Measurements from ENCODE around the gene GRB10.

The GRB10 gene

DNA sequence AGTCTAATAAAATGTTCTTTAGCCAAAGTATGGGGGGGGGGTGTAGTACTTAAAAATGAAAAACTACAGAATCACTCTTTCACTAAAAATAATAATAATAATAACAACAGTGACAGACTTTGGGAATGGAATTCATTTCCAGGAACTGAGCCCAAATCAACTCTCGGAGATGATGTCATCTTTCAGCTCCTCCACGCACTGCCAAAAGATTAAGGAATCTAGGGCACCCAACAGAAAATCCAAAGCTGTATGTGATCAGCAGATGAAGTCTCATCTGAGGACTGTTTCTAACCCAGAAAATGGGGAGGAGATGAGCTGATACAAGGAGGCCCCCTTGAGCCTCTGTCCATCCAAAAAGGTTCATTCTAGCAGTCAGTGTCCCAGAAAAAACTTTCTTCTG lies 54.5 kb downstream of the GRB10 start:
- Mint-ChIP-seq H3K27ac (no peak overlapping the region), H3K4me1 (peaks cover 9% of the 10 kb centered on the region), H3K4me3 (no peak overlapping the region), H3K27me3 (no peaks in the 10 kb centered on the region), H3K9me3 (no peaks in the 10 kb centered on the region), H3K36me3 (no peaks in the 10 kb centered on the region)

DNA sequence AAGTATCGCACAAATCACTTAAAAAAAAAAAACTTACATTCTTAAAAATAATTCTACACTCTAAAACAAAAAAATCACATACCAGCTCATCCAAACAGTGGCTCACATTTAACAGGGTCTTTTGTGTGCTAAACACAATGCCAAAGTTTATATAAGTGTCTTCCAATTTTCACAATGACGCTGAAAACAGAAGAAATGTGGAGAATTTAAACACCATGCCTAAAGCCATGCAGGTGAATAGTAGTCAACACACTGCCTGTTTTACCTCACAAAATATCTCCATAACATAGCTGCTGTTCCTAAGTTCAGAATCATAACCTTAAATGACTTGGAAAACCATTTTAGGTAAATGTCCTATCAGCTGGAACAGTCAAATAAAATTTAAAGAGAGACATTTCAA lies 55.0 kb downstream of the GRB10 start:
- H3K27ac Mint-ChIP-seq, result no peak overlapping the region
- H3K9me3 Mint-ChIP-seq, result no peaks in the 10 kb centered on the region

GRCh38 chr7:50727072-50727471 lies 55.6 kb downstream of the GRB10 start:
- no peaks in the 10 kb centered on the region for H3K9me3 Mint-ChIP-seq
- peaks cover 9% of the 10 kb centered on the region for H3K4me1 Mint-ChIP-seq
- no peak overlapping the region for H3K27ac Mint-ChIP-seq
- no peak overlapping the region for H3K4me3 Mint-ChIP-seq
- H3K27me3 Mint-ChIP-seq, result no peaks in the 10 kb centered on the region
- no peaks in the 10 kb centered on the region for H3K36me3 Mint-ChIP-seq

More for the DNA sequence above, 55.0 kb downstream of the GRB10 start:
- H3K27me3 Mint-ChIP-seq, result no peaks in the 10 kb centered on the region
- peaks cover 9% of the 10 kb centered on the region for H3K4me1 Mint-ChIP-seq
- H3K36me3 Mint-ChIP-seq, result no peaks in the 10 kb centered on the region
- no peak overlapping the region for H3K4me3 Mint-ChIP-seq

DNA sequence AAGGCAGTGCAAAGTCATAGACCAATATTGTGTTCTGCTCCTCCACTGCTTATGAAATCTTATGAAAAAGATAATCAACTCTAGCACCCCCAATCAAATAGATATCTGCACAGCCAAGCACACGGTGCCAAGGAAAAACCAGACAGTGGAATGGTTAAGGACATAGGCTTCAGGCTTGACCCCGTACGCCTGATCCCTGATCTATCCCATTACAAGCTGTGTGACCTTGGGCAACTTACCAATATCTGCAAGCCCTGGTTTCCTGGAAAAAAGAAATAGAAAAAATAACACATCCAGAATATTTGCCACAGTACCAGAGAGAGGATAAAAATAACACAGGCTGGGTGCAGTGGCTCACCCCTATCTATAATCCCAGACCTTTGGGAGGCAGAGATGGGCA lies 56.9 kb downstream of the GRB10 start:
- no peak overlapping the region for H3K4me3 Mint-ChIP-seq
- H3K27me3 Mint-ChIP-seq, result no peaks in the 10 kb centered on the region
- no peaks in the 10 kb centered on the region for H3K36me3 Mint-ChIP-seq
- H3K4me1 Mint-ChIP-seq, result peaks cover 9% of the 10 kb centered on the region
- H3K27ac Mint-ChIP-seq, result no peak overlapping the region
- H3K9me3 Mint-ChIP-seq, result no peaks in the 10 kb centered on the region

GRCh38 chr7:50724526-50725520 lies 57.9 kb downstream of the GRB10 start:
- no peaks in the 10 kb centered on the region for H3K27me3 Mint-ChIP-seq
- H3K4me1 Mint-ChIP-seq, result peaks cover 9% of the 10 kb centered on the region
- no peaks in the 10 kb centered on the region for H3K9me3 Mint-ChIP-seq
- H3K4me3 Mint-ChIP-seq, result no peak overlapping the region
- H3K27ac Mint-ChIP-seq, result no peak overlapping the region
- no peaks in the 10 kb centered on the region for H3K36me3 Mint-ChIP-seq

DNA sequence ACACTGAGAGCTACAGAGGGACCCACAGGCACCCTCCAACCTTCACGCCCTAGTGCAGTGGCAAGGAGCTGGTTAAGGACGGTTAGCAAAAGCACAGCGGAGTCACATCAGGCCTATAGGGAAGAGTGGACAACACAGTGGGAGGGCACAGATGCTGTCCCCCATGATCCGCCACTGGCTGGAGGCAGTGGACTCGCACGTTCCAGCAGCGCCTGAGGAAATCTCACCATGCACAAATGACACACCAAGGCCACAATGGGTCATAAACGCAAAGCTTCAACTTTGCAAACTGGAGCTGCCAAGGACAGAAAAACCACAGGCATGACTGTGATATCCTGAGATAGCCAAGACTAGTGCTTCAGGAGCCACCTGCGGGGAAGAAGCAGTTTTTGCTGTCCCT lies 58.8 kb downstream of the GRB10 start:
- H3K36me3 Mint-ChIP-seq, result no peaks in the 10 kb centered on the region
- peaks cover 9% of the 10 kb centered on the region for H3K4me1 Mint-ChIP-seq
- no peaks in the 10 kb centered on the region for H3K9me3 Mint-ChIP-seq
- no peak overlapping the region for H3K27ac Mint-ChIP-seq
- H3K27me3 Mint-ChIP-seq, result no peaks in the 10 kb centered on the region
- no peak overlapping the region for H3K4me3 Mint-ChIP-seq

DNA sequence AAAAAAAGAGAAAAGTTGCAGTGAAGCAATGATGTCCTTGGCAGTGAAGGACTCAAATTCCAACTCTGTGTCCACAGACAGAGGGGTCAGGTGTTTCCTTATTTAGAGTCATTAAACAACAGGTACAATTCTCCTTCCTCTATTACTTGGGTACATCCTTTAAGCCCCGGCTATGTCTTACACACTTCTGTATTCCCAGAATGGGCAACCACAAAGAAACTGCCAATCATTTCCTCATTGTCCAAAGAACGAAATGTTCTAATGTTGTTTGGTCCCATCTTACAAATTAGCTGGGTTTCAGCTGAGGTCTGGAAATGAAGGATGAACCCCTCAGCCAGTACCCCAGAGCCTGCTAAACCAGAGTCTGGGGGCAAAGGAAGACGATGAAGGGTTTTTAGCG lies 59.5 kb downstream of the GRB10 start:
- Mint-ChIP-seq H3K27ac (no peak overlapping the region), H3K9me3 (no peaks in the 10 kb centered on the region), H3K4me3 (no peak overlapping the region), H3K36me3 (no peaks in the 10 kb centered on the region), H3K4me1 (peaks cover 9% of the 10 kb centered on the region), H3K27me3 (no peaks in the 10 kb centered on the region)

GRCh38 chr7:50721661-50722259 lies 60.9 kb downstream of the GRB10 start:
- Mint-ChIP-seq H3K4me1 (peaks cover 9% of the 10 kb centered on the region), H3K36me3 (no peaks in the 10 kb centered on the region), H3K27me3 (no peaks in the 10 kb centered on the region), H3K4me3 (no peak overlapping the region), H3K9me3 (no peaks in the 10 kb centered on the region), H3K27ac (no peak overlapping the region)

GRCh38 chr7:50721160-50721559 lies 61.5 kb downstream of the GRB10 start:
- Mint-ChIP-seq H3K4me1 (peaks cover 9% of the 10 kb centered on the region), H3K27me3 (no peaks in the 10 kb centered on the region), H3K4me3 (no peak overlapping the region), H3K36me3 (no peaks in the 10 kb centered on the region), H3K9me3 (no peaks in the 10 kb centered on the region), H3K27ac (no peak overlapping the region)

- Mint-ChIP-seq H3K27me3 (no peaks in the 10 kb centered on the region), H3K27ac (no peak overlapping the region), H3K9me3 (no peaks in the 10 kb centered on the region), H3K4me1 (peaks cover 8% of the 10 kb centered on the region), H3K4me3 (no peak overlapping the region), H3K36me3 (peaks cover 2% of the 10 kb centered on the region)
These were observed 62.4 kb downstream of the GRB10 start for GRCh38 chr7:50720295-50720694.

DNA sequence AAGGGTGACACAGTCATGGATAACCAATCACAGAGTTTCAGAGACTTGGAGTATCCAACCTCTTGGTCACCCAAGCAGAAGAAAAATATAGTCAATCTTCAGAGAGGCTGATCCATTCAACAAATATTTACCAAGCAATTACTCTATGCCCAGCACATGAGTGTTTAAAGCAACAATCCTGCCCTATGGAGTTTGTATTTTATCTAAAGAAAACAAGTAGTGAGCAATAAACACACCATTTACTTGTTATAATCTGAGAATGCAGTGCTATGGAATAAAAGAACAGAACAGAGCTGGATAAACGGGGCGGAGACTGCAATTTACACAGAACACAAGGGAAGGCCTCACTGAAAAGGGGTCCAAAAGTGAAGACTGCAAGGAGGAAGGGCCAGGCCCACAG lies 63.8 kb downstream of the GRB10 start:
- Mint-ChIP-seq H3K9me3 (no peaks in the 10 kb centered on the region), H3K27ac (no peak overlapping the region), H3K27me3 (no peaks in the 10 kb centered on the region), H3K4me1 (no peaks in the 10 kb centered on the region), H3K4me3 (no peak overlapping the region), H3K36me3 (peaks cover 2% of the 10 kb centered on the region)

DNA sequence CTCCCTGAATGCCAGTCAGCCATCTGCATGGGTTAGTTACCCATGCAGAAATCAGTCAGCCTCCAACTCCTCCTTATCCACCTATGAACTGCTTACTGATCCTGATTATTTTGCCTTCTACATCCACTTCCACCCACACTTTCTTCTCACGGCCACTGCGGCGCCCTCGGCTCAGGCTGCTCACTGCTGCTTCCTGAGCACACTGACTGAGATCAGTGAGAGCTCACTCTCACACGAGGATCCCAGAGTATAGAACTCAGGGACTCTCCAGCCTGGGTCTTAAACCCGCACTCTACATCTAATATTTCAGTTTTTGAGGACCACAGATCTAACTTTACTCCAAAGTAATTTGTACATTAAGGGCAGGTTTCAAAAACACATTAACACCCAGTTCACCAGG lies 64.4 kb downstream of the GRB10 start:
- no peaks in the 10 kb centered on the region for H3K4me1 Mint-ChIP-seq
- no peaks in the 10 kb centered on the region for H3K9me3 Mint-ChIP-seq
- no peak overlapping the region for H3K4me3 Mint-ChIP-seq
- H3K27me3 Mint-ChIP-seq, result no peaks in the 10 kb centered on the region
- no peak overlapping the region for H3K27ac Mint-ChIP-seq
- H3K36me3 Mint-ChIP-seq, result peaks cover 2% of the 10 kb centered on the region

GRCh38 chr7:50717181-50717580 lies 65.5 kb downstream of the GRB10 start:
- no peaks in the 10 kb centered on the region for H3K9me3 Mint-ChIP-seq
- no peaks in the 10 kb centered on the region for H3K4me1 Mint-ChIP-seq
- no peak overlapping the region for H3K4me3 Mint-ChIP-seq
- H3K27ac Mint-ChIP-seq, result no peak overlapping the region
- H3K36me3 Mint-ChIP-seq, result peaks cover 2% of the 10 kb centered on the region
- H3K27me3 Mint-ChIP-seq, result no peaks in the 10 kb centered on the region

DNA sequence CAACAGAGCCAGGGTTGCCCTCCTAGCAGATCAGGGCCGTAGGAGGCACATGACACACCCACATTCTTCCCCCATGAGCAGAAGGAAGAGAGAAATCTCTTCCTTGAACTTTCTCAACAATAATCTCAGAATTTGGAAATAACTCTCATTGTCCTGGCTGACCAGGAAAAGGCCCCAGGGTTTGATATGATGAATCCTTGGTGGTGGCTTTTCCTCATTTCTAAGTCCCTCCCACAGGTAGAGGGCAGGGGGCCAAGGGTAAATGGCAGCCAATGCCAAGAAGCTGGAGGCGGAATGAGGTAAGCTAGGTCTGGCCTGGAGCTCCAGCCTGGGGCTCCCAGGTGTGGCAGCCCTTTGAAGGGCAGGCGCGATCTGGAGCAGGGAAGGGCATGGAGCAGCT lies 67.8 kb downstream of the GRB10 start:
- no peaks in the 10 kb centered on the region for H3K27me3 Mint-ChIP-seq
- H3K9me3 Mint-ChIP-seq, result no peaks in the 10 kb centered on the region
- no peak overlapping the region for H3K4me3 Mint-ChIP-seq
- no peaks in the 10 kb centered on the region for H3K4me1 Mint-ChIP-seq
- H3K36me3 Mint-ChIP-seq, result peaks cover 2% of the 10 kb centered on the region
- no peak overlapping the region for H3K27ac Mint-ChIP-seq

- Mint-ChIP-seq H3K27ac (no peak overlapping the region), H3K27me3 (no peaks in the 10 kb centered on the region), H3K9me3 (no peaks in the 10 kb centered on the region), H3K4me3 (no peak overlapping the region), H3K4me1 (no peaks in the 10 kb centered on the region), H3K36me3 (peaks cover 2% of the 10 kb centered on the region)
These were observed 69.4 kb downstream of the GRB10 start for GRCh38 chr7:50713123-50713965.

All from activated naive CD4-positive, alpha-beta T cell treated with anti-CD3 and anti-CD28 coated beads, Interleukin-2, amount 50 U/mL, for 24 hours (primary cell).